IMR-90 (cell line): ENCODE data around the gene ROBO2.

Experiments used
- CEBPB ChIP-seq: IDR thresholded peaks from 2 replicates; pipeline ENCODE4 v1.6.1; 2012; ENCODE audit warnings: low read depth, low read length, improper control_type of control experiment
- CTCF ChIP-seq: conservative IDR thresholded peaks from 2 replicates; pipeline ENCODE4 v1.5.1; 2012; ENCODE audit warnings: mild to moderate bottlenecking, low read depth, low read length, improper control_type of control experiment
- FOS ChIP-seq: fragments of 150-350 bp; IDR thresholded peaks from 2 replicates; pipeline ENCODE4 v1.6.1; 2016; ENCODE audit warnings: low read depth, low read length
- POLR2A ChIP-seq: IDR thresholded peaks from 2 replicates; pipeline ENCODE4 v1.6.1; 2012; ENCODE audit warnings: mild to moderate bottlenecking, low read depth, low read length
- USF2 ChIP-seq: fragments of 150-350 bp; IDR thresholded peaks from 2 replicates; pipeline ENCODE4 v1.6.1; 2017; ENCODE audit warnings: mild to moderate bottlenecking, antibody characterized with exemption, low read length, low read depth

GRCh38 chr3:77096966-77097890, 57.3 kb downstream of the ROBO2 start:
- TF ChIP-seq CTCF = no peak
- TF ChIP-seq POLR2A = no peak
- no peak for TF ChIP-seq USF2
- TF ChIP-seq FOS = no peak
- TF ChIP-seq CEBPB = no peak
